HEK293 (cell line): ENCODE measurements around the gene TET1.
A peak's percentile ranks its signal among the peaks of the same experiment; 100 is the strongest.

Experiments used
- CTCF ChIA-PET: fragments of 350-600 bp; formaldehyde crosslinking; extraction: SDS; loops from one replicate; lab custom pipeline; 2021; ENCODE audit warnings: antibody characterized with exemption; lab: Yijun Ruan, JAX
- POLR2A ChIA-PET: fragments of 300-600 bp; formaldehyde crosslinking; extraction: SDS; loops from one replicate; lab custom pipeline; 2020; ENCODE audit warnings: antibody characterized with exemption, inconsistent platforms; lab: Yijun Ruan, JAX
- H3K27ac ChIP-seq: fragments of 200-500 bp; sonication (Bioruptor generic); 2 replicates; pipeline ENCODE4 v1.5.1; 2014; ENCODE audit warnings: low read depth, low read length, control low read depth, inconsistent platforms; ENCODE audit errors: extremely low read depth
- H3K36me3 ChIP-seq, 2 experiments: fragments of 200-500 bp in 1 of 2; sonication (Bioruptor generic) in 1 of 2; 1 replicate in 1 of 2; 2 replicates in 1 of 2; pipeline ENCODE4 v1.5.1; 2014 to 2017; ENCODE audit warnings: inconsistent platforms in 2 of 2, low read length in 2 of 2; ENCODE audit not compliant: control insufficient read depth in 2 of 2, insufficient read depth in 1 of 2
- H3K4me1 ChIP-seq: fragments of 200-500 bp; sonication (Bioruptor generic); 2 replicates; pipeline ENCODE4 v1.5.1; 2014; ENCODE audit warnings: mild to moderate bottlenecking, low read length, inconsistent platforms; ENCODE audit not compliant: control insufficient read depth, insufficient read depth
- H3K4me3 ChIP-seq: 2 replicates; pipeline ENCODE4 v1.5.1; 2011; ENCODE audit warnings: low read depth, mild to moderate bottlenecking, control low read depth, low read length, moderate library complexity
- H3K9me3 ChIP-seq: fragments of 200-500 bp; sonication (Bioruptor generic); 2 replicates; pipeline ENCODE4 v1.5.1; 2014; ENCODE audit warnings: low read depth, low read length, inconsistent platforms; ENCODE audit not compliant: control insufficient read depth, insufficient read depth
- EGR2 ChIP-seq: fragments of 450-650 bp; formaldehyde crosslinking; IDR thresholded peaks from 2 replicates; pipeline ENCODE4 v1.5.1; 2016; ENCODE audit warnings: low read depth, missing biosample characterization, missing genetic modification characterization
- GLI4 ChIP-seq: fragments of 450-650 bp; formaldehyde crosslinking; IDR thresholded peaks from 2 replicates; pipeline ENCODE4 v1.5.1; 2016; ENCODE audit warnings: missing biosample characterization, missing genetic modification characterization
- KLF1 ChIP-seq: fragments of 450-650 bp; formaldehyde crosslinking; IDR thresholded peaks from 2 replicates; pipeline ENCODE4 v1.5.1; 2016; ENCODE audit warnings: missing biosample characterization, missing genetic modification characterization
- KLF7 ChIP-seq: fragments of 450-650 bp; formaldehyde crosslinking; IDR thresholded peaks from 2 replicates; pipeline ENCODE4 v1.5.1; 2016; ENCODE audit warnings: missing biosample characterization, missing genetic modification characterization, borderline replicate concordance
- KLF8 ChIP-seq: fragments of 450-650 bp; formaldehyde crosslinking; IDR thresholded peaks from 2 replicates; pipeline ENCODE4 v1.5.1; 2016; ENCODE audit warnings: missing biosample characterization, missing genetic modification characterization
- PBX3 ChIP-seq: sonication (generic); formaldehyde crosslinking; IDR thresholded peaks from 2 replicates; pipeline ENCODE4 v1.8.1; 2022; ENCODE audit warnings: mild to moderate bottlenecking, moderate library complexity, missing genetic modification reagents
- PRDM1 ChIP-seq: fragments of 450-650 bp; formaldehyde crosslinking; IDR thresholded peaks from 2 replicates; pipeline ENCODE4; 2016; ENCODE audit warnings: missing biosample characterization, missing genetic modification characterization
- SCRT1 ChIP-seq: fragments of 450-650 bp; formaldehyde crosslinking; IDR thresholded peaks from 2 replicates; pipeline ENCODE4 v1.5.1; 2016; ENCODE audit warnings: missing biosample characterization, missing genetic modification characterization, borderline replicate concordance
- YY2 ChIP-seq: fragments of 450-650 bp; formaldehyde crosslinking; IDR thresholded peaks from 2 replicates; pipeline ENCODE4 v1.5.1; 2016; ENCODE audit warnings: missing biosample characterization, missing genetic modification characterization
- ZFP41 ChIP-seq: fragments of 450-650 bp; formaldehyde crosslinking; IDR thresholded peaks from 2 replicates; pipeline ENCODE4 v1.5.1; 2016; ENCODE audit warnings: missing biosample characterization, missing genetic modification characterization, borderline replicate concordance
- ZNF121 ChIP-seq: fragments of 450-650 bp; formaldehyde crosslinking; IDR thresholded peaks from 2 replicates; pipeline ENCODE4 v1.5.1; 2016; ENCODE audit warnings: missing biosample characterization, missing genetic modification characterization
- ZNF16 ChIP-seq: fragments of 450-650 bp; formaldehyde crosslinking; IDR thresholded peaks from 2 replicates; pipeline ENCODE4 v1.5.1; 2016; ENCODE audit warnings: low read depth, missing biosample characterization, missing genetic modification characterization
- ZNF202 ChIP-seq: fragments of 450-650 bp; formaldehyde crosslinking; IDR thresholded peaks from 2 replicates; pipeline ENCODE4 v1.5.1; 2016; ENCODE audit warnings: missing biosample characterization, missing genetic modification characterization, borderline replicate concordance
- ZNF26 ChIP-seq: fragments of 450-650 bp; formaldehyde crosslinking; IDR thresholded peaks from 2 replicates; pipeline ENCODE4 v1.5.1; 2016; ENCODE audit warnings: missing biosample characterization, missing genetic modification characterization
- ZNF302 ChIP-seq: fragments of 450-650 bp; formaldehyde crosslinking; IDR thresholded peaks from 2 replicates; pipeline ENCODE4 v1.5.1; 2016; ENCODE audit warnings: missing biosample characterization, missing genetic modification characterization, low read depth
- ZNF341 ChIP-seq: fragments of 450-650 bp; formaldehyde crosslinking; IDR thresholded peaks from 2 replicates; pipeline ENCODE4; 2016; ENCODE audit warnings: low read depth, missing biosample characterization, missing genetic modification characterization
- ZNF501 ChIP-seq: fragments of 450-650 bp; formaldehyde crosslinking; IDR thresholded peaks from 2 replicates; pipeline ENCODE4 v1.5.1; 2016; ENCODE audit warnings: missing biosample characterization, missing genetic modification characterization
- ZNF707 ChIP-seq: fragments of 450-650 bp; formaldehyde crosslinking; IDR thresholded peaks from 2 replicates; pipeline ENCODE4 v1.5.1; 2016; ENCODE audit warnings: missing biosample characterization, missing genetic modification characterization
- ZNF747 ChIP-seq: fragments of 450-650 bp; formaldehyde crosslinking; IDR thresholded peaks from 2 replicates; pipeline ENCODE4 v1.5.1; 2016; ENCODE audit warnings: missing biosample characterization, missing genetic modification characterization
- ZNF837 ChIP-seq: fragments of 450-650 bp; formaldehyde crosslinking; IDR thresholded peaks from 2 replicates; pipeline ENCODE4 v1.5.1; 2016; ENCODE audit warnings: missing biosample characterization, missing genetic modification characterization
- TF ChIP-seq, protein P1 (sequence below): fragments of 450-650 bp; formaldehyde crosslinking; IDR thresholded peaks from 2 replicates; pipeline ENCODE4 v1.5.1; 2017; ENCODE audit warnings: missing biosample characterization, missing genetic modification characterization
- TF ChIP-seq, protein P2 (sequence below): fragments of 450-650 bp; formaldehyde crosslinking; IDR thresholded peaks from 2 replicates; pipeline ENCODE4 v1.5.1; 2016; ENCODE audit warnings: missing biosample characterization, missing genetic modification characterization
- TF ChIP-seq, protein P3 (sequence below): fragments of 450-650 bp; formaldehyde crosslinking; IDR thresholded peaks from 2 replicates; pipeline ENCODE4 v1.5.1; 2016; ENCODE audit warnings: missing biosample characterization, missing genetic modification characterization
- TF ChIP-seq, protein P4 (sequence below): fragments of 450-650 bp; formaldehyde crosslinking; IDR thresholded peaks from 2 replicates; pipeline ENCODE4; 2016; ENCODE audit warnings: missing biosample characterization, missing genetic modification characterization

The TET1 gene

DNA sequence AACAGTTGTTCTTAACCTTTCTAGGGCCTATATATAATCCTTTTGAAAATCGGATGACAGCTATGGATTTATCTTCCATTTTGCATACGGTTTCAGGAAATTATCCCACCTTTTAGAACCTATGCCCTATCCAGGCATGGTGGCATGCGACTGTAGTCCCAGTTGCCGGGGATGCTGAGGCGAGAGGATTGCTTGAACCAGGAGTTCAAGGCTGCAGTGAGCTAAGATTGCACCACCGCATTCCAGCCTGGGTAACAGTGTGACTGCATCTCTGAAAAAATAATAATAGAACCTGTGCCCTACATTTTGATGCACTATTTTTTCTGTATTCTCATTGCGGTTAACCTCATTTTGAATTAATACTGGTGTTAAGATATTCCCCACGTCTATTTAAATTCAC lies 172.5 kb downstream of the TET1 start (continued):
- TF ChIP-seq PBX3 (CRISPR knock-in tag) (no peak), ZNF26 (tag by site-specific recombination) (no peak), ZNF202 (tag by site-specific recombination) (no peak), KLF8 (tag by site-specific recombination) (no peak)
- TF ChIP-seq, protein P1, sequence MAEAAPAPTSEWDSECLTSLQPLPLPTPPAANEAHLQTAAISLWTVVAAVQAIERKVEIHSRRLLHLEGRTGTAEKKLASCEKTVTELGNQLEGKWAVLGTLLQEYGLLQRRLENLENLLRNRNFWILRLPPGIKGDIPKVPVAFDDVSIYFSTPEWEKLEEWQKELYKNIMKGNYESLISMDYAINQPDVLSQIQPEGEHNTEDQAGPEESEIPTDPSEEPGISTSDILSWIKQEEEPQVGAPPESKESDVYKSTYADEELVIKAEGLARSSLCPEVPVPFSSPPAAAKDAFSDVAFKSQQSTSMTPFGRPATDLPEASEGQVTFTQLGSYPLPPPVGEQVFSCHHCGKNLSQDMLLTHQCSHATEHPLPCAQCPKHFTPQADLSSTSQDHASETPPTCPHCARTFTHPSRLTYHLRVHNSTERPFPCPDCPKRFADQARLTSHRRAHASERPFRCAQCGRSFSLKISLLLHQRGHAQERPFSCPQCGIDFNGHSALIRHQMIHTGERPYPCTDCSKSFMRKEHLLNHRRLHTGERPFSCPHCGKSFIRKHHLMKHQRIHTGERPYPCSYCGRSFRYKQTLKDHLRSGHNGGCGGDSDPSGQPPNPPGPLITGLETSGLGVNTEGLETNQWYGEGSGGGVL, result no peak

DNA sequence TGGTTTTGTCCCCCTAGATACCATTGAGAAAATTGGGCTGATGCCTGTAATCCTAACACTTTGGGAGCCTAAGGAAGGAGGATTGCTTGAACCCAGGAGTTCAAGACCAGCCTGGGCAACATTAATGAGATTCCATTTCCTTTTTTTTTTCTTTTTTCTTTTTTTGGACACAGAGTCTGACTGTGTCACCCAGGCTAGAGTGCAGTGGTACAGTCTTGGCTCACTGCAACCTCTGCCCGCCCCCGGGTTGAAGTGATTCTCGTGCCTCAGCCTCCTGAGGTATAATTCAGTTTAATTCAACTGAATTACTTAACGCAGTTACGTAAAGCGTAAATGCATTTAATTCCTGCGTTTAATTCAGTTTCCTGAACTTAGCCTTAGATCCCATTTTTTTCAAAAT lies 174.2 kb downstream of the TET1 start:
- H3K9me3 ChIP-seq, result no peaks in the 10 kb centered on the region
- no peak overlapping the region for H3K27ac ChIP-seq
- no peak overlapping the region for H3K4me3 ChIP-seq
- POLR2A ChIA-PET, result no interaction called here
- H3K4me1 ChIP-seq, result no peaks in the 10 kb centered on the region
- CTCF ChIA-PET, result no interaction called here
- TF ChIP-seq GLI4 (tag by site-specific recombination), result no peak
- TF ChIP-seq, protein P2, sequence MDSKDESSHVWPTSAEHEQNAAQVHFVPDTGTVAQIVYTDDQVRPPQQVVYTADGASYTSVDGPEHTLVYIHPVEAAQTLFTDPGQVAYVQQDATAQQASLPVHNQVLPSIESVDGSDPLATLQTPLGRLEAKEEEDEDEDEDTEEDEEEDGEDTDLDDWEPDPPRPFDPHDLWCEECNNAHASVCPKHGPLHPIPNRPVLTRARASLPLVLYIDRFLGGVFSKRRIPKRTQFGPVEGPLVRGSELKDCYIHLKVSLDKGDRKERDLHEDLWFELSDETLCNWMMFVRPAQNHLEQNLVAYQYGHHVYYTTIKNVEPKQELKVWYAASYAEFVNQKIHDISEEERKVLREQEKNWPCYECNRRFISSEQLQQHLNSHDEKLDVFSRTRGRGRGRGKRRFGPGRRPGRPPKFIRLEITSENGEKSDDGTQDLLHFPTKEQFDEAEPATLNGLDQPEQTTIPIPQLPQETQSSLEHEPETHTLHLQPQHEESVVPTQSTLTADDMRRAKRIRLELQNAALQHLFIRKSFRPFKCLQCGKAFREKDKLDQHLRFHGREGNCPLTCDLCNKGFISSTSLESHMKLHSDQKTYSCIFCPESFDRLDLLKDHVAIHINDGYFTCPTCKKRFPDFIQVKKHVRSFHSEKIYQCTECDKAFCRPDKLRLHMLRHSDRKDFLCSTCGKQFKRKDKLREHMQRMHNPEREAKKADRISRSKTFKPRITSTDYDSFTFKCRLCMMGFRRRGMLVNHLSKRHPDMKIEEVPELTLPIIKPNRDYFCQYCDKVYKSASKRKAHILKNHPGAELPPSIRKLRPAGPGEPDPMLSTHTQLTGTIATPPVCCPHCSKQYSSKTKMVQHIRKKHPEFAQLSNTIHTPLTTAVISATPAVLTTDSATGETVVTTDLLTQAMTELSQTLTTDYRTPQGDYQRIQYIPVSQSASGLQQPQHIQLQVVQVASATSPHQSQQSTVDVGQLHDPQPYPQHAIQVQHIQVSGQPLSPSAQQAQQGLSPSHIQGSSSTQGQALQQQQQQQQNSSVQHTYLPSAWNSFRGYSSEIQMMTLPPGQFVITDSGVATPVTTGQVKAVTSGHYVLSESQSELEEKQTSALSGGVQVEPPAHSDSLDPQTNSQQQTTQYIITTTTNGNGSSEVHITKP, result peak; percentile 84
- no peak for TF ChIP-seq ZNF837
- TF ChIP-seq, protein P3, sequence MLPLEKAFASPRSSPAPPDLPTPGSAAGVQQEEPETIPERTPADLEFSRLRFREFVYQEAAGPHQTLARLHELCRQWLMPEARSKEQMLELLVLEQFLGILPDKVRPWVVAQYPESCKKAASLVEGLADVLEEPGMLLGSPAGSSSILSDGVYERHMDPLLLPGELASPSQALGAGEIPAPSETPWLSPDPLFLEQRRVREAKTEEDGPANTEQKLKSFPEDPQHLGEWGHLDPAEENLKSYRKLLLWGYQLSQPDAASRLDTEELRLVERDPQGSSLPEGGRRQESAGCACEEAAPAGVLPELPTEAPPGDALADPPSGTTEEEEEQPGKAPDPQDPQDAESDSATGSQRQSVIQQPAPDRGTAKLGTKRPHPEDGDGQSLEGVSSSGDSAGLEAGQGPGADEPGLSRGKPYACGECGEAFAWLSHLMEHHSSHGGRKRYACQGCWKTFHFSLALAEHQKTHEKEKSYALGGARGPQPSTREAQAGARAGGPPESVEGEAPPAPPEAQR (tag by site-specific recombination), result no peak
- no peak for TF ChIP-seq ZFP41 (tag by site-specific recombination)
- no peak for TF ChIP-seq ZNF501 (tag by site-specific recombination)
- peaks cover 87% of the 10 kb centered on the region in 2 experiments for H3K36me3 ChIP-seq

DNA sequence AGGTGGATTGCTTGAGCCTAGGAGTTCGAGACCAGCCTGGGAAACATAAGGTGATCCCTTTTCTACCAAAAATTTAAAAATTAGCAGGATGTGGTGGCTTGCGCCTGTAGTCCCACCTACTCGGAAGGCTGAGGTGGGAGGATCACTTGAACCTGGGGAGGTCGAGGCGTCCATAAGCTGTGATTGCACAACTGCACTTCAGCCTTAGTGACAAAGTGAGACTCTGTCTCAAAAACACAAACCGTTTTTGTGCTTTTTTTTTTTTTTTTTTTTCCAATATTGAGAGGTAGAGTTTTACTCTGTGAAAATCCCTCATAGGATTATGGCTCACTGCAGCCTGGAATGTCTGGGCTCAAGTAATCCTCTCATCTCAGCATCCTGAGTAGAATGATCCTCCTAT lies 175.0 kb downstream of the TET1 start:
- POLR2A ChIA-PET, result interaction anchor here (0.7 kb wide), 1 partner anchor 213 kb away, joined by 10 read pairs; no protein-coding TSS in a partner anchor
- CTCF ChIA-PET, result no interaction called here
- TF ChIP-seq, protein P4, sequence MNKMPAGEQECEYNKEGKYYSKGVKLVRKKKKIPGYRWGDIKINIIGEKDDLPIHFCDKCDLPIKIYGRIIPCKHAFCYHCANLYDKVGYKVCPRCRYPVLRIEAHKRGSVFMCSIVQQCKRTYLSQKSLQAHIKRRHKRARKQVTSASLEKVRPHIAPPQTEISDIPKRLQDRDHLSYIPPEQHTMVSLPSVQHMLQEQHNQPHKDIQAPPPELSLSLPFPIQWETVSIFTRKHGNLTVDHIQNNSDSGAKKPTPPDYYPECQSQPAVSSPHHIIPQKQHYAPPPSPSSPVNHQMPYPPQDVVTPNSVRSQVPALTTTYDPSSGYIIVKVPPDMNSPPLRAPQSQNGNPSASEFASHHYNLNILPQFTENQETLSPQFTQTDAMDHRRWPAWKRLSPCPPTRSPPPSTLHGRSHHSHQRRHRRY, result no peak
- TF ChIP-seq ZNF341 (tag by site-specific recombination) (no peak), KLF1 (no peak), YY2 (no peak), ZNF302 (tag by site-specific recombination) (no peak), ZNF121 (no peak), PRDM1 (tag by site-specific recombination) (no peak), ZNF707 (tag by site-specific recombination) (no peak), KLF7 (tag by site-specific recombination) (no peak), ZNF16 (tag by site-specific recombination) (no peak), ZNF747 (tag by site-specific recombination) (no peak), EGR2 (tag by site-specific recombination) (no peak), SCRT1 (no peak)

More for the DNA sequence above, 175.0 kb downstream of the TET1 start:
- Histone ChIP-seq H3K4me1 (no peaks in the 10 kb centered on the region), H3K4me3 (no peak overlapping the region), H3K9me3 (no peaks in the 10 kb centered on the region), H3K36me3 (peaks cover 87 to 88% of the 10 kb centered on the region in 2 experiments), H3K27ac (no peak overlapping the region)
